ENCODE results near the gene ESPNL.
"Not testable (repeated sequence)": the region's sequence is repeated elsewhere in the genome, so short reads cannot be mapped to it uniquely, and the experiment has no call there.

Gene ESPNL

GRCh38 chr2:238100049-238100820 is at the start of gene ESPNL:
Gene ESPNL (plus strand): TSS chr2:238100340. CDS start chr2:238100420, 80 bp downstream.
- in situ Hi-C loops (cut with MboI; ENCODE audit: low sequenced_read_pairs), result no loop called here

GRCh38 chr2:238053191-238053776 is 46.9 kb upstream of the ESPNL start:
- in situ Hi-C loops (cut with MboI; ENCODE audit: low sequenced_read_pairs), result no loop called here

- in situ Hi-C loops (cut with MboI; ENCODE audit: low sequenced_read_pairs), result no loop called here
Observed at GRCh38 chr2:238055841-238056240, 44.3 kb upstream of the ESPNL start.

GRCh38 chr2:238057696-238058575 is 42.2 kb upstream of the ESPNL start:
- in situ Hi-C loops (cut with MboI; ENCODE audit: low sequenced_read_pairs), result not testable (repeated sequence)

- in situ Hi-C loops (cut with MboI; ENCODE audit: low sequenced_read_pairs), result no loop called here
Observed at GRCh38 chr2:238059505-238059904, 40.6 kb upstream of the ESPNL start.

GRCh38 chr2:238060096-238060541 is 40.0 kb upstream of the ESPNL start:
- in situ Hi-C loops (cut with MboI; ENCODE audit: low sequenced_read_pairs), result no loop called here

- in situ Hi-C loops (cut with MboI; ENCODE audit: low sequenced_read_pairs), result no loop called here
Observed at GRCh38 chr2:238060542-238061314, 39.4 kb upstream of the ESPNL start, which contains the start of gene SCLY. Gene SCLY (plus strand): TSS chr2:238061001. CDS start chr2:238061055, 54 bp downstream.

GRCh38 chr2:238061315-238062202 is 38.6 kb upstream of the ESPNL start:
- in situ Hi-C loops (cut with MboI; ENCODE audit: low sequenced_read_pairs), result no loop called here

- in situ Hi-C loops (cut with MboI; ENCODE audit: low sequenced_read_pairs), result no loop called here
Observed at GRCh38 chr2:238063414-238064189, 36.5 kb upstream of the ESPNL start.

GRCh38 chr2:238064376-238064775 is 35.8 kb upstream of the ESPNL start:
- in situ Hi-C loops (cut with MboI; ENCODE audit: low sequenced_read_pairs), result no loop called here

- in situ Hi-C loops (cut with MboI; ENCODE audit: low sequenced_read_pairs), result no loop called here
Observed at GRCh38 chr2:238065071-238065846, 34.9 kb upstream of the ESPNL start.

- in situ Hi-C loops (cut with MboI; ENCODE audit: low sequenced_read_pairs), result no loop called here
Observed at GRCh38 chr2:238066218-238066617, 33.9 kb upstream of the ESPNL start.

GRCh38 chr2:238066718-238067117 is 33.4 kb upstream of the ESPNL start:
- in situ Hi-C loops (cut with MboI; ENCODE audit: low sequenced_read_pairs), result not testable (repeated sequence)

GRCh38 chr2:238067939-238068338 is 32.2 kb upstream of the ESPNL start:
- in situ Hi-C loops (cut with MboI; ENCODE audit: low sequenced_read_pairs), result no loop called here

- in situ Hi-C loops (cut with MboI; ENCODE audit: low sequenced_read_pairs), result no loop called here
Observed at GRCh38 chr2:238069021-238069709, 31.0 kb upstream of the ESPNL start.

- in situ Hi-C loops (cut with MboI; ENCODE audit: low sequenced_read_pairs), result no loop called here
Observed at GRCh38 chr2:238069877-238070276, 30.3 kb upstream of the ESPNL start.

- in situ Hi-C loops (cut with MboI; ENCODE audit: low sequenced_read_pairs), result no loop called here
Observed at GRCh38 chr2:238075397-238075796, 24.7 kb upstream of the ESPNL start.

Data from HL-60/S4 treated with phorbol 12-myristate 13-acetate at 8.2 ng/mL for 4 days and 3 days (cell line).